Mucosa of stomach (tissue), 1 donor: ENCODE measurements around the gene POLR2A.
A peak's percentile ranks its signal among the peaks of the same experiment; 100 is the strongest.

Source experiments
- H3K27me3 ChIP-seq: one replicate; pipeline ENCODE4 v1.7.0; 2013; ENCODE audit warnings: mild to moderate bottlenecking, low read length; ENCODE audit not compliant: control insufficient read depth, insufficient read depth
- H3K36me3 ChIP-seq: one replicate; pipeline ENCODE4 v1.7.0; 2013; ENCODE audit warnings: low read length; ENCODE audit not compliant: control insufficient read depth, insufficient read depth
- H3K4me1 ChIP-seq: one replicate; pipeline ENCODE4 v1.7.0; 2013; ENCODE audit warnings: mild to moderate bottlenecking, low read length; ENCODE audit not compliant: control insufficient read depth, insufficient read depth
- H3K4me3 ChIP-seq: one replicate; pipeline ENCODE4 v1.7.0; 2013; ENCODE audit warnings: low read length
- H3K9ac ChIP-seq: one replicate; pipeline ENCODE4 v1.7.0; 2013; ENCODE audit warnings: mild to moderate bottlenecking, low read length, moderate library complexity
- H3K9me3 ChIP-seq: one replicate; pipeline ENCODE4 v1.7.0; 2013; ENCODE audit warnings: mild to moderate bottlenecking, low read length, moderate library complexity; ENCODE audit not compliant: control insufficient read depth
- donor health status: Pancreatic carcinoma.

POLR2A gene

GRCh38 chr17:7484067-7484918 lies at the start of gene POLR2A:
Gene POLR2A, plus strand, starts transcription at chr17:7484366.
- Histone ChIP-seq H3K36me3 (no peaks in the 10 kb centered on the region), H3K27me3 (no peaks in the 10 kb centered on the region), H3K9ac (peak within 1 kb of the TSS; percentile 99), H3K9me3 (no peaks in the 10 kb centered on the region), H3K4me3 (peak within 1 kb of the TSS; percentile 91), H3K4me1 (peaks cover 40% of the 10 kb centered on the region)

DNA sequence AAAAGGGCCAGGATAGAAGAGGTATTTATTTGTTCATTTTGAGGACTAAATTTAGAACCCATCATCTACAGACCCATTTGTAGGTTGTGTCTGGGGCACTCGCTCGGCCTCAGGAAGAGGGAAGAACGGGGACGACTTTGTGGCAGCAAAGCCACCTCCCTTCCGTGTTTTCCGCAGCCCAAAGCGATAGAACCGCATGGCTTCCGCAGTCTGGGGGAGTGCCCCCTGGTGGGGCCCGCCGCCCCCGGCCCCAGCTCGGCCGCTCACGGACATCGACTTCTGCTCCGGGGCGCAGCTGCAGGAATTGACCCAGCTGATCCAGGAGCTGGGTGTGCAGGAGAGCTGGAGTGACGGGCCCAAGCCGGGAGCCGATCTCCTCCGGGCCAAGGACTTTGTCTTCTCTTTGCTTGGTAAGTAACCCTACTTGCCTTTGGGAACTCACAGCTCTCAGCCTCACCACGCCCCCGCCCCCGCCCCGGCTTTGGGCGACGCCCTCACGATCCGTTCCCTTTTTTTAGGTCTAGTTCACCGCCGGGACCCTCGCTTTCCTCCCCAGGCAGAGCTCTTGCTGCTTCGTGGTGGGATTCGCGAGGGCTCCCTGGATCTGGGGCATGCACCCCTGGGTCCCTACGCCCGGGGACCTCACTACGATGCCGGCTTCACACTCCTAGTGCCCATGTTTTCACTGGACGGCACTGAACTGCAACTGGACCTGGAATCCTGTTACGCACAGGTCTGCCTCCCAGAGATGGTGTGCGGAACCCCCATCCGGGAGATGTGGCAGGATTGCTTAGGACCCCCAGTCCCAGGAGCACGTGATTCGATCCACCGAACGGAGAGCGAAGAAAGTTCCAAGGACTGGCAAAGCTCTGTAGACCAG lies 48.2 kb upstream of the POLR2A start:
- Histone ChIP-seq H3K9me3 (no peaks in the 10 kb centered on the region), H3K27me3 (peaks cover 46% of the 10 kb centered on the region), H3K36me3 (no peaks in the 10 kb centered on the region), H3K4me1 (peaks cover 40% of the 10 kb centered on the region), H3K9ac (peak overlapping the region; percentile 85), H3K4me3 (peak overlapping the region; percentile 72)

DNA sequence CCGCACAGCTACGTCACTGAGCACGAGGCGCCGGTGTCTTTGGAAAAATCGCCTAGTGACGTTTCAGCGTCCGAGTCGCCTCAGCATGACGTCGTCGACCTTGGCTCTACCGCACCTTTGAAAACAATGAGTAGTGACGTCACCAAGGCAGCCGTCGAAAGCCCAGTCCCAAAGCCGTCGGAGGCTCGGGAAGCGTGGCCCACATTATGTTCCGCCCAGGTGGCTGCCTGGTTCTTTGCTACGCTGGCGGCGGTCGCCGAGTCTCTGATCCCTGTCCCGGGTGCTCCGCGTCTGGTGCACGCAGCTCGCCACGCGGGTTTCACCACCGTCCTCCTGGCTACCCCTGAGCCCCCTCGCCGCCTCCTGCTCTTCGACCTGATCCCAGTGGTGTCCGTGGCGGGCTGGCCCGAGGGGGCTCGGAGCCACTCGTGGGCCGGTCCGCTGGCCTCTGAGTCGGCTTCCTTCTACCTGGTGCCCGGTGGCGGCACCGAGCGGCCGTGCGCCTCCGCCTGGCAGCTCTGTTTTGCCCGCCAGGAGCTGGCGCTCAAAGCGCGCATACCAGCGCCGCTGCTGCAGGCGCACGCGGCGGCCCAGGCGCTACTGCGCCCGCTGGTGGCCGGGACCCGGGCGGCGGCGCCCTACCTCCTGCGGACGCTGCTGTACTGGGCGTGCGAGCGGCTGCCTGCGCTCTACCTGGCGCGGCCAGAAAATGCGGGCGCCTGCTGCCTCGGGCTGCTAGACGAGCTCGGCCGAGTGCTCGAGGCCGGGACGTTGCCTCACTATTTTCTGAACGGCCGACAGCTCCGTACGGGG lies 47.4 kb upstream of the POLR2A start:
- Histone ChIP-seq H3K4me1 (peaks cover 42% of the 10 kb centered on the region), H3K9me3 (no peaks in the 10 kb centered on the region), H3K4me3 (peak overlapping the region; percentile 72), H3K9ac (peak overlapping the region; percentile 85), H3K27me3 (peaks cover 55% of the 10 kb centered on the region), H3K36me3 (no peaks in the 10 kb centered on the region)

GRCh38 chr17:7437369-7437863 lies 46.8 kb upstream of the POLR2A start:
- no peaks in the 10 kb centered on the region for H3K9me3 ChIP-seq
- peak overlapping the region; percentile 85 for H3K9ac ChIP-seq
- H3K27me3 ChIP-seq = peaks cover 59% of the 10 kb centered on the region

DNA sequence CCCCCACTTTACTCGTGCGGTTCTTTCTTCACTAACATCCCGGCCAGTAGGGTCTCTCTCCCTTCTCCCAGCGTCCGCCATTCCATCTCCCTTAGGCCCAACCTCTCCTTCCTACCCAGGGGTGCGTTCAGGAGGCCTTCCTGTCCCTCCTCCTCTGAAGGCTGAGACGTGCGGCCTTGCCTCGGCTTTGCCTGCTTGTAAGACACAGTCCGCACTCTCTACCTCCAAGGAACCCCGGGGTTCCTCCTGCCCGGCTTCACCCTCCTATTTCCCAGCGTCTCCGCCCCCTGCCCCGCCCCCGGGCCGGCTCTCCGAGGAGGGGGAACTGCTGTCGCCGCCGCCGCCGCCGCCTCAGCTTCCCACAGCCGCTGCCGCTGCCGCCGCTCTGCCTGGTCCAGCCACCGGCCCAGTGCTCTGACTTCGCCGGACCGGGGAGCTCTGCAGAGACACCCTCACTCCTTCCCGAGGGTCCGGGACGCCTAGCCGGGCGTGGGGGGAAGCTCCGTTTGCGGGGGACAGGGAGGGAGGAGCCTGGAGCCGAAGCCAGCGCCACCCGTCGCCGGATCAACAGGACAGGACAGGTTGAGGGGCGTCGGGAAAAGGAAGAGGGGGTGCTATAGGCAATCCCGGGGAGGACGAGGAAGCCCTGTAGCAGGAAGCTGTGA lies 46.1 kb upstream of the POLR2A start:
- Histone ChIP-seq H3K27me3 (peaks cover 65% of the 10 kb centered on the region), H3K4me3 (no peak overlapping the region), H3K9ac (peak overlapping the region; percentile 17), H3K4me1 (peaks cover 42% of the 10 kb centered on the region), H3K9me3 (no peaks in the 10 kb centered on the region), H3K36me3 (no peaks in the 10 kb centered on the region)

More at GRCh38 chr17:7437369-7437863, 46.8 kb upstream of the POLR2A start:
- Histone ChIP-seq H3K36me3 (no peaks in the 10 kb centered on the region), H3K4me3 (no peak overlapping the region), H3K4me1 (peaks cover 42% of the 10 kb centered on the region)

GRCh38 chr17:7438656-7439460 lies 45.3 kb upstream of the POLR2A start:
- no peaks in the 10 kb centered on the region for H3K9me3 ChIP-seq
- H3K36me3 ChIP-seq = no peaks in the 10 kb centered on the region
- H3K4me3 ChIP-seq = no peak overlapping the region
- H3K27me3 ChIP-seq = peaks cover 66% of the 10 kb centered on the region
- no peak overlapping the region for H3K9ac ChIP-seq
- peaks cover 42% of the 10 kb centered on the region for H3K4me1 ChIP-seq

- H3K9ac ChIP-seq = no peak within 1 kb of the TSS
Measured at GRCh38 chr17:7439462-7440112, 44.6 kb upstream of the POLR2A start, which contains the start of gene FGF11. Gene FGF11, plus strand, starts transcription at chr17:7439512. Its CDS starts 109 bp downstream, at chr17:7439621.

GRCh38 chr17:7440113-7440833 lies 43.9 kb upstream of the POLR2A start:
- Histone ChIP-seq H3K27me3 (peaks cover 69% of the 10 kb centered on the region), H3K4me1 (peaks cover 42% of the 10 kb centered on the region), H3K9me3 (no peaks in the 10 kb centered on the region), H3K36me3 (no peaks in the 10 kb centered on the region), H3K9ac (no peak overlapping the region), H3K4me3 (no peak overlapping the region)

More at GRCh38 chr17:7439462-7440112, 44.6 kb upstream of the POLR2A start, which contains the start of gene FGF11:
- H3K27me3 ChIP-seq = peaks cover 66% of the 10 kb centered on the region
- H3K9me3 ChIP-seq = no peaks in the 10 kb centered on the region
- no peaks in the 10 kb centered on the region for H3K36me3 ChIP-seq
- peak within 1 kb of the TSS; percentile 21 for H3K4me3 ChIP-seq
- H3K4me1 ChIP-seq = peaks cover 42% of the 10 kb centered on the region

- no peaks in the 10 kb centered on the region for H3K36me3 ChIP-seq
- H3K4me3 ChIP-seq = no peak overlapping the region
- no peak overlapping the region for H3K9ac ChIP-seq
- H3K27me3 ChIP-seq = peaks cover 68% of the 10 kb centered on the region
- H3K4me1 ChIP-seq = peaks cover 43% of the 10 kb centered on the region
- H3K9me3 ChIP-seq = no peaks in the 10 kb centered on the region
Measured at GRCh38 chr17:7440834-7441195, 43.4 kb upstream of the POLR2A start.

- Histone ChIP-seq H3K27me3 (peaks cover 68% of the 10 kb centered on the region), H3K9ac (no peak overlapping the region), H3K4me3 (no peak overlapping the region), H3K9me3 (no peaks in the 10 kb centered on the region), H3K4me1 (peaks cover 43% of the 10 kb centered on the region), H3K36me3 (no peaks in the 10 kb centered on the region)
Measured at GRCh38 chr17:7441266-7441665, 42.9 kb upstream of the POLR2A start.
